HTR-8/SVneo (cell line): ENCODE measurements around the gene DPYSL3.
"Not testable (repeated sequence)": the region's sequence is repeated elsewhere in the genome, so short reads cannot be mapped to it uniquely, and the experiment has no call there.

Experiments used
- DNase-seq: peaks from one replicate; pipeline ENCODE4 v3.0.0; 2011; ENCODE audit warnings: low spot score, mixed read lengths; ENCODE audit not compliant: insufficient read length
- FAIRE-seq: peaks from 2 replicates; lab custom pipeline; 2011; peaks lifted over from hg19 to GRCh38; lab: Jason Lieb, UNC

The DPYSL3 gene

DNA sequence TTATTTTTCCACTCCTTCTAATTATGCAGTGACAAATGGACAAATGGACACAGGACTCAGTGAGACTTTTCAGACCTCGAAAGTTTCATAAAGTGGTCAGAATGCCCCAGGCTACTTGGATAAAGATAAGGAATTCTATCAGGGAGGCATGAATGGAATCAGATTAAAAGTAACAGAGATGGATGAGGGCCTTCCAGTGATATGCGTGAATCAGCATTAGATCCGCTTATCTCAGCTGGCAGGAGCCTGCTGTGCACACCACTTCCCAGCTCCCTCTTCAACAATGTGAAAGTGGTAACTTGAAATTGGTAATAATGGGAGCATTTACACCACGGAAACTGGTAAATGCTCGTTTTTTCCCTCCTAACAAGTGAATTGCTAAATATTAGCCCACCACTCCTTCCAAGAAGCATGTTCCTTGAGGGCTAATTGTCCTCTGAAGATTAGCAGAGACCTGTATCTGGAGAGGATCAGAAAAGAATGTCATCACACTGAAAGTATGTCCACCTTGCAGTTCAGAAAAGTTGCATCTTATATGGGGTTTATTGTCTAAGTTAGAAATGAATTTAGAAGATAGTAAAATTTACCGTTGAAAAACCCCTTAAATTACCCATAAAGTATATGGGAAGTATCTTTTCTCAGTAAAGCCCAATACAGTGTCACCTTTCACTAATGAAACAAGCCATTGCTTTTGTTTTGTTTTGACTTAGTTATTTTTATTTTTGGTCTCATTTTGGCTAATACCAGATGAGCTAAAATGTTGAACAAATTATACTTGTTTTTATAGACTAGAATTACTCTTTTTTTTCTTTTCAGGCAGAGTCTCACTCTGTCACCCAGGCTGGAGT, 125.3 kb downstream of the DPYSL3 start:
- DNase-seq (no peak), FAIRE-seq (no peak)

DNA sequence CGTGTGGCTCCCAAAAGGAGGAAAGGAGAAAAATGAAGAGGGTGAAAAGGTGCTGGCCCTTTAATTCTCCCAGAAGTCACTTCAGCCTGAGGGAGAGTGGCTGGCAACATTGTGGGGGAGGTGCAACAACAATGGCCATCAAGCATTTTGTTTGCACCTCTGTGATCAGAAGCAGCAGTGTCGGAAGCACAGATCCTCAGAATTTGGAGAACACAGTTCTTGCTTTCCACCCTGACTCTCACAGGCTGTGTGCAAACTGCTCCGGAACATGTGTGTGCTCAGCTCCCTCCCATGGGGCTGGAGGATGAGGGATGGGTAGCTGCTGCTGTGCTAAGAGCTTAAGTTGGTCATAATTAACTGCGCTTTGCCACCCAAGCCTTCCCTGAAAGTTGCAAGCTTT, 127.1 kb downstream of the DPYSL3 start:
- DNase-seq, result no peak
- FAIRE-seq, result no peak

DNA sequence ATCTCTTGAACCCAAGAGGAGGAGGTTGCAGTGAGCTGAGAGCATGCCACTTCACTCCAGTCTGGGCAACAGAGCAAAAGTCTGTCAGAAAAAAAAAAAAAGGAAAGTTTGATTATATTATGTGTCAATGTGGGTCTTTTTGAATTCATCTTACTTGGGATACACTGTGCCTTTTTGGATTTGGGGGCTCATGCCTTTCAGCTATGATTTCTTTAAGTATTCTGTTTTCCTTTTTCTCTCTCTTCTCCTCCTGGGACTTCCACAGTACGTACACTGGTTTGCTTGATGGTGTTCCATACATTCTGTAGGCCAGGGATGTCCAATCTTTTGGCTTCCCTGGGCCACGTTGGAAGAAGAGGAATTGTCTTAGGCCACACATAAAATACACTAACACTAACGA, 128.3 kb downstream of the DPYSL3 start:
- no peak for FAIRE-seq
- DNase-seq, result no peak

GRCh38 chr5:147377682-147378081, 132.2 kb downstream of the DPYSL3 start:
- DNase-seq (no peak), FAIRE-seq (no peak)

DNA sequence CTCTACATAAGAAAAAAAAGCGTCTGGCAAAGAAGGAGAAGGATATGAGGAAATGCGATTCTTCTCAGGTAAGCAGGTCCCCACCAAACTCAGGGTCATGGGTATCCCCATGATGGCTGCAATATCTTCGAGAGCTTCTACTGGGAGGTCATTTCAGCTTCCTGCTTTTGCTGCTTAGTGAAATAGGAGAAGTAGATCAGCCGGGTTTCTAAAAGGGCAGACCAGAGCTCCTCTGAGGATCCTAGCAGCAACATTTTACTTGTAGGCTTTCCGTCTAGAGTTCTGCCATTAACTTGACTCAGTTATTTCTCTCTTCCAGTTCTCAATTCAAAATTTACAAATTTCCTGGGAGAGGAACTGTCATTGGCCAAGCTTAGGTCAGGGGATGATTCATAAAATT, 134.7 kb downstream of the DPYSL3 start:
- DNase-seq, result no peak

GRCh38 chr5:147373328-147373727, 136.5 kb downstream of the DPYSL3 start:
- DNase-seq (no peak), FAIRE-seq (no peak)

More for the DNA sequence above, 134.7 kb downstream of the DPYSL3 start:
- no peak for FAIRE-seq

DNA sequence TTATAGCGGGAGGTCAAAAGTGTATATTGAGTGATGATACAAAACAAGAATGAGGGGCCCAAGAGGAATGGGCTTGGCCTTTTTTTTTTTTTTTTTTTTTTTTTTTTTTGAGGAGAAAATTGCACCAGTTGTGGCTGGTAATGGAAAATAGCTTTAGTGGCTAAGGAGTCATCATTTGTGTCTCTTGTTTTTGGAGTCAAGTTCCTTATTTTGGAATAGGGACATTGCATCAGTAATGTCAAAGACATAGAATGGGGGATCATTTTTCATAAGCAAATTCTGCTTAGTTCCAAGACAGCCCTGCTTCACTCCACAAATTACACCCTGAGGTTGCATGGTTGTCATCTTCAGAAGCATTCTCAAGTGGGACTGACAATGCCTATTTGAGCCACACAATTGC, 137.7 kb downstream of the DPYSL3 start:
- no peak for DNase-seq
- no peak for FAIRE-seq

- FAIRE-seq (no peak), DNase-seq (no peak)
Measured at GRCh38 chr5:147371290-147371689, 138.6 kb downstream of the DPYSL3 start.

- no peak for FAIRE-seq
- peak; percentile 14 for DNase-seq
Measured at GRCh38 chr5:147369742-147370374, 140.0 kb downstream of the DPYSL3 start.

- DNase-seq, FAIRE-seq: not testable (repeated sequence)
Measured at GRCh38 chr5:147367381-147367780, 142.5 kb downstream of the DPYSL3 start.

DNA sequence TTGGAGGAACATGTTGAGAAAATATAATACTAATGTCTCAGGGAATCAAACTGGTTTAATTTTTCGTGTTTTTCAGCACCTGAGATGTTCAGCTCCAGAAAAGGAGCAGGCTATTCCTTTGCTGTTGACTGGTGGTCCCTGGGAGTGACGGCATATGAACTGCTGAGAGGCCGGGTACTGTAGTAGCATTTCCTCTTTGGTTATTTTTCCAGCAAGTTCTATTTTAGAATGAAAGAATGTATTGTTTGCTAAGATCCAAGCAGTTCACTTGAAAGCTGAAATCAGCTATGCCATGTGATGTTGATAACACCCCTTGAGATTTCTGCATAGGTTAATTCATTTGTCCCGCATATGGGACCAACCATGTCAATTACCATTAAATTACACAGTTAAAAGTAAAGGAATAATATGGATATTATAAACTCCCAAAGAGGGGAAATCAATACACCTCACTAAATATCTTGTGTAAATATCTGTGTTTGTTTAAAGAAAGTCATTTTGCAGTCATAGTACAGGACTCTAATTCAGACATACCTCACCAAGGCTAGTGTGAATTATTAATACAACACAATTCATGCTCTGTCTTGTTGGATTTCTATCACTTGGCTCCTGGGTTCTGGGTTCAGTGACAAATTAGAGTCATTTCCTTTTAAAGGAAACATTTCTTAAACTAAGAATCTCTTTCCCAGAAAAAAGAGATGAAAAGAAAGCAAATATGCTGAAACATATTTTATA, 148.3 kb downstream of the DPYSL3 start:
- DNase-seq, result no peak
- FAIRE-seq, result no peak

GRCh38 chr5:147360816-147361215, 149.1 kb downstream of the DPYSL3 start:
- no peak for FAIRE-seq
- no peak for DNase-seq

DNA sequence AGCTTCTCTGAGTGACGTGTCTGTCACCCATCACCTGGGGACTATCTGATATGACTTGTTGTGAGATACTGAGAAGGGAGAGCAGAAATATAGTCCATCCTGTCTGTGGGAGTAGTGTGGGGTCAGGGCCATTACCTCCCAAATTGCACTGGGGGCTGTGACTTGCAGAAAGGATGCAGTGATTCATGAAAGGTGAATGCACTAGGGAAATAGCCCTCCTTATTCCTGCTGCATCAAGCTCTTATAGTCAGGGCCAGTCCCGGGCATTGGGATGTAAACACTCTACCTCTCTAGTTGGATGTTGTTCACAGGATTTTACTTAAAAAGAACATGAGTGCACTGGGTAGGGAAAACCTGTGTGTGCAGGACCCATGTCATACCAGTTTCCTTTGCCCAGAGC, 150.3 kb downstream of the DPYSL3 start:
- no peak for FAIRE-seq
- no peak for DNase-seq

DNA sequence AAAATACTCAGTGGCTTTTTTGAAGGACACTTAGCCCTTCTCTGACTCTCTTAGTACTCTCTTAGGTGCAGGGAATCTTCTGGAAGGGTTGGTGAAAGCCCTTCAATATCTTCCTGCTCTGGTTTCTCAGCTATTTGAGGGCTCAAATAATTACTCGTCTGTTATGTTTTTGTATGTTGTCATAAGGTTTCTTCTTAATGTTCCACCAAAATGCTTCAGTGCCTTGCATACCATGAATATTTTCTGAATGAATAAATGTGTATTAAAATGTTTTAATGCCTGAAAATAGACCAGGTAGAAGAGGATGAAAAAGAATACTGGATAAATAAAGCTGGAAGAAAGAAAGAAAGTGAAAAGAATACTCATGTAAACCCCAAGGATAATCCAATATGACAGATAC, 150.8 kb downstream of the DPYSL3 start:
- FAIRE-seq (no peak), DNase-seq (no peak)

DNA sequence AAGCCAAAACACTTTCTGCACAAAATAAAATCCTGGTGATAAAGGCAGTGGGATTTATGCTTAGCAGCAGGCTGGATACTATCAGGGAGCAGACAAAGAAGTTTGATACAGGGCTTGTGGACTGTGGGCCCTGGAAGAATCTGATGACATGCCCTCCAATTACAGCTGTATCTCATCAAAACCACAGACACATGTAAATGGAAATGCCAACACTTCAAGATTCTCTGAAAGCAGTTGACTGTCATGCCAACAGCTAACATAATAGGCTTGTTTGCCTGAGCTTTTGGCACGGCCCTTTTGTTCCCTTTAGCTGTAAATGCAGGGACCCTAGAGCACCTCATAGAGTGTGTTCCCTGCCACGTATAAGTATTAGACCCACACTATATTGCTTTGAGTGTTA, 160.6 kb downstream of the DPYSL3 start:
- no peak for FAIRE-seq

GRCh38 chr5:147348451-147348850, 161.4 kb downstream of the DPYSL3 start:
- FAIRE-seq (no peak), DNase-seq (no peak)

More for the DNA sequence above, 160.6 kb downstream of the DPYSL3 start:
- DNase-seq, result no peak

GRCh38 chr5:147348046-147348445, 161.8 kb downstream of the DPYSL3 start:
- FAIRE-seq (no peak), DNase-seq (no peak)

DNA sequence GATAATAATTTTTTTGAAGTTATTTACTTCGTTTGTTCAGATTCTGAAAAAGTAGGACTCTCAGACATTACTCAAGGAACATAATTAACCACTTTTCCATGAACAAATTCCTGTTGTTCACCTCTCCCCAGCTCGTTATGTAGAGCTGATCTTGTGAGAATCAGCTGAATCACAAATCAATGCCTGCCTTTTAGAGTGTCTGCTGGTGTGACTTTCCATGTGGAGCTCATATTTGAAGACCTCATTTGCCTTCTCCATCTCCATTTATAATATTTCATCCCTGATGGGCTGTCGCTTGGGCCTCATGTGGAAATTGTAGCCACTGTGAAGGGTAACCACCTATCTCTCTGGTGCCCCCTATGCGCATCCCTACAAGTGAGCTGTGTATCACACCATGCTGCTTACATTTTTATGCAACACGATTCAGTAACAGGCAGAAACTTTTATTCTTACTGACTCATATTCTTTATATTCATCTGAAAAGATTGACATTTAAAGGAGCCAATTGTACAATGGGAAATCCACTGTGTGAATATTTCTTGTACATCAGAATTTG, 163.8 kb downstream of the DPYSL3 start:
- DNase-seq (no peak), FAIRE-seq (no peak)

- no peak for FAIRE-seq
- no peak for DNase-seq
Measured at GRCh38 chr5:147344861-147345260, 165.0 kb downstream of the DPYSL3 start.

DNA sequence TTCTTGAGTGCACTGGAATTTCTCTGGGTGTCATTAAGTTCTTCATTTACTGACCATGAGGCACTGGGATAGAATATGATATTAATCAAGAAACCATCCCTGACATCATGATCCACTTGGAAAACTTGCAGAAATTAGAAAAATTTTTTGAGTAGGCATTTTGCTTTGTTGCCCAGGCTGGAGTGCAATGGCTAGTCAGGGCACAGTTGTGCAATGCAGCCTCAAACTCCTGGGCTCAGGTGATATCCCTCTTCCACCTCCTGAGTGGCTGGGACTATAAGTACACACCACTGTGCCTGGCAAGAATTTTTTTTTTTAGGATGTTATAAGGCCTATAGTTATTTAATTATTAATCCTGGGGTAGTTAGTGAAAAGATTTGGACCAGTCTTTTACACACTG, 168.5 kb downstream of the DPYSL3 start:
- FAIRE-seq, result no peak
- no peak for DNase-seq

DNA sequence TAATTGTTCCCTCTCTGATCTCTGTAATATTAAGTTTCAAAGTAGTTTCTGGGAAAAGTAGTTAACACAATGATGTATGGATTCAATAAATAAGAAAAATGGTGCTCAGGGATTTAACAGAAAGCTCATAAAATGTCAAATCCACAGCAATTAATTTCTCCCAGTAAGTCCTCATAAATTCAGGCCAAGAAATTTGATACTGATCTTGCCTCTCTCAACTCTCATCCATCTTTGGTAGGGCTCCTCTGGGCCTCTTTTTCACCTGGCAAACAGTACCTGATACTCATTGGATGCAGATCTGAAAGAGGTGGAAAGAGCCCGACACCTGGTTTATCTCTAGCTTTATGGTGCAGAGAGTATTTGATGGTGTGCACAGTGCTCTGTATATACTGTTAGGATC, 168.9 kb downstream of the DPYSL3 start:
- DNase-seq, result no peak

More for the DNA sequence above, 168.9 kb downstream of the DPYSL3 start:
- no peak for FAIRE-seq
